NB4 (cell line): Measurements from ENCODE around the gene CCL1.

ENCODE experiments used
- CTCF ChIP-seq: IDR thresholded peaks from one replicate; pipeline ENCODE4 v1.5.1; 2012; ENCODE audit warnings: low read depth, low read length
- POLR2A ChIP-seq: IDR thresholded peaks from 2 replicates; pipeline ENCODE4 v1.6.1; 2011; ENCODE audit warnings: mild to moderate bottlenecking; ENCODE audit not compliant: insufficient read length; ENCODE audit errors: extremely low read depth

DNA sequence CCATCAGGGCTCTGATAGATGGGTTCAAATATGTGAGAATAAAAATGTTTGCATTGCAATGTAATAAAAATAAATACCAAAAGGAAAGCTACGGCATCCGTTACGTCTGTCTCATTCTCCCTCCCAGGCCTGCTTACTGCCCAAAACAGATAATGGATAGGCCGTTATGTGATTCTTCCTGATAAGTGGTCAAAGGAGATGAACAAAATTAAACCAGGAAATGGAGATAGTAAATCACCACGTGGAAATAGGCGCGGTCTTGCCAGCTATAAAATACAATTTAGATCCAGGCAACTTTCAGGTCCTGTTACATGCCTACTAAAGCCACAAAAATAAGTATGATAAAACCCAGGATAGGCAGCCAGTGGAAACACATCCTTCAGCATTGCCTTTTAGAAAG lies 49.5 kb upstream of the CCL1 start:
- TF ChIP-seq CTCF (no peak), POLR2A (no peak)
